GM18867 (cell line): Measurements from ENCODE around the gene GNL1.
"Not testable (repeated sequence)": the region's sequence is repeated elsewhere in the genome, so short reads cannot be mapped to it uniquely, and the experiment has no call there.

ENCODE experiments used
- ATAC-seq: cut with Tn5 transposase; IDR thresholded peaks from one replicate; pipeline ENCODE4 v1.9.1; 2021; ENCODE audit warnings: mild to moderate bottlenecking, moderate library complexity; ENCODE audit not compliant: unreplicated experiment

Gene GNL1

DNA sequence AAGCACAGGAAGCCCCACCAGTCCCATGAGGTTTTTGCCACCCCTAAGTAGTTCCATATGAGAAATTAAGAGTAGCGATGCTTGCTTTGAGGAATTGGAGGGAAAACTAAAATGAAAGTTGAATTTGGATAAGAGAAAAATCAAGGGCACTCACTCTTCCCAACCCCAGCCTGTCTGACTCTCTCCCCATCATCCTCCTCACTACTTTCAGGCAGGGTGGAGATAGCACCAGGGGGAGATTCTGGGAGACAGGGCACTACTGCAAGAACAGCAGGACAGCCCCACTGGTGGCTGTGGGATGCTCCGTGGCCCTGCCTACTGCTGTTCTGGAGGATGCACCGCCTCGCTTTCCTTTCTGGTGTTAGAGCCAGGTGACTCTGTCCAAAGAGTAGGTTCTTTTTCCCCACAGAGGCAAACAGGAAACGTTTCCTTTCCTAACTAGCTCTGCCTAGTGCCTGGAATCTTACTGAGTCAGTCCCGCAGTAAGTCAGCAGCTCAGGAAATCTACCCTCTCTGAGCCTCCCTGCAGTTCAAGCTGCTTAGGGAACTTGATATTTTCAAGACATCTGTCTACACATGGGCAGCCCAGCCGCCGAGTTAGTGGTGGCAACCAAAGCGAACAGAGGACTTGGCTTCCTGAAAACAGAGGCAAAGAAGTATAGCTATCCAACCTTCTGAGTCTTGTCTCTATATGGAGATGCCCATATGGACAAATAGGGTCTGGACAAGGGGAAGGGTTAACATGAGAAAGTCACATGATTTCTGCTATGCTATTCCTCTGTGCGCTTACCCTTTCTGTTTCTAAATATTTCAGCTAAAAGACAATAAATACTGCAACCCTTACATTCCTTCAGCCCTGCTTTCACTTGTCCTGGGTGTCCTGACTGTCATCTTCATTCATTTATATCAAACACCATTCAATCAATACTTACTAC lies 55.6 kb downstream of the GNL1 start:
- no peak for ATAC-seq

DNA sequence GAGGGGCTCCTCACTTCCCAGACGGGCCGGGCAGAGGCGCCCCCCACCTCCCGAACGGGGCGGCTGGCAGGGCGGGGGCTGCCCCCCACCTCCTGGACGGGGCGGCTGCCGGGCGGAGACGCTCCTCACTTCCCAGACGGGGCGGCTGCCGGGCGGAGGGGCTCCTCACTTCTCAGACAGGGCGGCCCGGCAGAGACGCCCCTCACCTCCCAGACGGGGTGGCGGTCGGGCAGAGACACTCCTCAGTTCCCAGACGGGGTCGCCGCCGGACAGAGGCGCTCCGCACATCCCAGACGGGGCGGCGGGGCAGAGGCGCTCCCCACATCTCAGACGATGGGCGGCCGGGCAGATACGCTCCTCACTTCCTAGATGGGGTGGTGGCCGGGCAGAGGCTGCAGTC lies 57.6 kb downstream of the GNL1 start:
- ATAC-seq = not testable (repeated sequence)

GRCh38 chr6:30497714-30498113 lies 58.6 kb downstream of the GNL1 start:
- ATAC-seq = no peak

GRCh38 chr6:30497261-30497599 lies 59.1 kb downstream of the GNL1 start:
- not testable (repeated sequence) for ATAC-seq

GRCh38 chr6:30495993-30496392 lies 60.3 kb downstream of the GNL1 start:
- ATAC-seq = no peak

DNA sequence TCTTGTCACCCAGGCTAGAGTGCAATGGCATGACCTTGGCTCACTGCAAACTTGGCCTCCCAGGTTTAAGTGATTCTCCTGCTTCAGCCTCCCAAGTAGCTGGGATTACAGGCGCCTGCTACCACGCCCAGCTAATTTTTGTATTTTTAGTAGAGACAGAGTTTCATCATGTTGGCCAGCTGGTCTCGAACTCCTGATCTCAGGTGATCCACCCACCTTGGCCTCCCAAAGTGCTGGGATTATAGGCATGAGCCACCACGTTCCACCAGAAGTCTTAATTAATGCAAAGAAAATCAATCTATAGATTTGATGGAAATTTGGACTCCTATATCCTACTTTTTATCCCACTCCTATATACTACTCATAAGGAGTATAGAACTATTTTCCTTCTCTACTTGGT lies 61.2 kb downstream of the GNL1 start:
- ATAC-seq = not testable (repeated sequence)

DNA sequence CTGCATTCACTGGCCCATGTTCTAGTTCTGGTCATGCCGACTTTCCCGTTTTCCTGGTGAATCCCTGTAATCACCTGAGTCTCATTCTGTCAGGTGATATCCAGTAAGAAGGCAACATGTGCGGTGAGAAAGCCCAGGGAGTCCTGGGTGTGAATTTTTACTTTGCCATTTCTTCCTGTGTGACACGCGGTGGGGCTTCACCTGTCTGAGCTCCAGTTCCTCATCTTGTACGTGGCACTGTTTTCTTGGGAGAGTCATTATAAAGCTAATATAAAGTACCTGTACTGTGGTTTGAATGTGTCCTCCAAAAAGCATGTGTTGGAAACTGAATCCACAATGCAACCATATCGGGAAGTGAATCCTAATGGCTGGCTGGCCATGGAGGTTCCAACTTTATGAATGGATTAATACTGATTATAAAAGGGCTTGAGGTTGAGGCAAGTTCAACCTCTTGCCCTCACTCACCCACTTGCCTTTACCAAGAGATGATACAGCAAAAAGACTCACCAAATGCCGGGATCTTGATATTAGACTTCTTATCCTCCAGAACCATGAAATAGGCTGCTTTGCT lies 61.9 kb downstream of the GNL1 start:
- ATAC-seq = no peak

DNA sequence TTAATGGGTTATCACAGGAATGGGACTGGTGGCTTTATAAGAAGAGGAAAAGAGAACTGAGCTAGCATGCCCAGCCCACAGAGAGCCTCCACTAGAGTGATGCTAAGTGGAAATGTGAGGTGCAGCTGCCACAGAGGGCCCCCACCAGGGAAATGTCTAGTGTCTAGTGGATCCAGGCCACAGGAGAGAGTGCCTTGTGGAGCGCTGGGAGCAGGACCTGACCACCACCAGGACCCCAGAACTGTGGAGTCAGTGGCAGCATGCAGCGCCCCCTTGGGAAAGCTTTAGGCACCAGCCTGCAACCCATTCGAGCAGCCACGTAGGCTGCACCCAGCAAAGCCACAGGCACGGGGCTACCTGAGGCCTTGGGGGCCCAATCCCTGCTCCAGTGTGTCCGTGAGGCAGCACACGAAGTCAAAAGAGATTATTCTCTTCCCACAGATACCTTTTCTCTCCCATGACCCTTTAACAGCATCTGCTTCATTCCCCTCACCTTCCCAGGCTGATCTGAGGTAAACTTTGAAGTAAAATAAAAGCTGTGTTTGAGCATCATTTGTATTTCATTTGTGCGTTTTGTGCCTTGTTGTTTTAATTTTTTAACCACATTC lies 62.5 kb downstream of the GNL1 start:
- ATAC-seq = no peak

GRCh38 chr6:30491991-30492952 lies 64.0 kb downstream of the GNL1 start:
- no peak for ATAC-seq
